Measurements from ENCODE around the gene HMX2. TPM values are rescaled to one million over a fixed set of nuclear protein-coding genes. Genes with fewer than 3 reads are reported as not detected.

HMX2 gene
- total RNA-seq, 2 donors from 2014 or later: not detected

- DNase-seq (ENCODE audit: low spot score): no peak
- Mint-ChIP-seq H3K36me3 (peaks cover 15% of the 10 kb centered on the region), H3K9me3 (no peaks in the 10 kb centered on the region), H3K4me1 (ENCODE audit: low read depth in 2 of 2) (peaks cover 31 to 33% of the 10 kb centered on the region in 2 donors), H3K27ac (no peak overlapping the region), H3K27me3 (peaks cover 22 to 26% of the 10 kb centered on the region in 2 donors), H3K4me3 (no peak overlapping the region)
- ATAC-seq: no peak
Observed at GRCh38 chr10:123150986-123151736, 3.2 kb downstream of the HMX2 start.

- Mint-ChIP-seq H3K27ac (no peak overlapping the region), H3K4me1 (ENCODE audit: low read depth in 2 of 2) (peaks cover 33 to 36% of the 10 kb centered on the region in 2 donors), H3K4me3 (no peak overlapping the region), H3K36me3 (peaks cover 21% of the 10 kb centered on the region), H3K9me3 (no peaks in the 10 kb centered on the region), H3K27me3 (peaks cover 20 to 24% of the 10 kb centered on the region in 2 donors)
- ATAC-seq (no peak), DNase-seq (ENCODE audit: low spot score) (no peak)
Observed at GRCh38 chr10:123151737-123152135, 3.8 kb downstream of the HMX2 start.

DNA sequence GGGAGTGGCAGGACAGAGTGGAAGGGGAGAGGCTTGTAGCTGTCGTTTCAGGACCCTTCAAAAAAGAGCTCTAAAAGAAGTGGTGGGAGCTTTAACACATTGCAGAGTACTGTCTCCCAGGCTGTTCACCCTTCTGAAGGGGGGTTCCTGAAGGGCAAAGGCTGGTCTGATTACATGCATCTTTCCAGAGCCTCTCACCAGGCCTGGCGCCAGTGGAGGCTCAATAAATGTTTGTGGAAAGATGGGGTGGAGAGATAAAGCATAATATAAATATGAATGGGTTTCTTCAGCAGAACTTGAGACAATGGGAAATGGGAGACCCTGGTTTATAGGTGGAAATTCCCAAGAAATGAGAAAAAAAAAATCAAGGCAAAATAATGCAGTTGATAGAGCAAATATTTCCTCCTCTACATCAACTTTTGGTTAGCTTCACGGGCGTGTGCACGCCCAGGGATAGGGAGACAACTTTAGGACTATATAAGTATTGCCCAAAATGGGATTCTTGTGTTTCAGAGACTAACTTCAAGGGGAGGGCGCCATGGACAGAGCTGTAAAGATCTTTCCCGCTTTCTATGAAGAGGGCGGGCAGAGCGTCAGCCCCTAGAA, 5.7 kb downstream of the HMX2 start:
- no peaks in the 10 kb centered on the region for H3K9me3 Mint-ChIP-seq
- peak overlapping the region; percentile 97 for H3K4me3 Mint-ChIP-seq
- H3K27ac Mint-ChIP-seq: peak overlapping the region; percentile 98
- H3K4me1 Mint-ChIP-seq (ENCODE audit: low read depth in 2 of 2): peaks cover 44 to 49% of the 10 kb centered on the region in 2 donors
- no peak for ATAC-seq
- peaks cover 13 to 16% of the 10 kb centered on the region in 2 donors for H3K27me3 Mint-ChIP-seq
- H3K36me3 Mint-ChIP-seq: peaks cover 39% of the 10 kb centered on the region
- DNase-seq (ENCODE audit: low spot score): no peak

GRCh38 chr10:123154092-123154710, 6.3 kb downstream of the HMX2 start, which contains the start of gene BUB3:
Gene BUB3, plus strand, starts transcription at chr10:123154402. Its CDS starts 516 bp downstream, at chr10:123154918.
- peak within 1 kb of the TSS; percentile 97 for H3K4me3 Mint-ChIP-seq

GRCh38 chr10:123154711-123155505, 7.0 kb downstream of the HMX2 start:
- H3K36me3 Mint-ChIP-seq: peaks cover 36% of the 10 kb centered on the region
- peaks cover 39 to 52% of the 10 kb centered on the region in 2 donors for H3K4me1 Mint-ChIP-seq (ENCODE audit: low read depth in 2 of 2)
- peak overlapping the region; percentile 98 for H3K27ac Mint-ChIP-seq
- peaks cover 7 to 8% of the 10 kb centered on the region in 2 donors for H3K27me3 Mint-ChIP-seq
- peak; percentile 71 to 78 for ATAC-seq
- DNase-seq (ENCODE audit: low spot score): peak; percentile 87
- H3K9me3 Mint-ChIP-seq: no peaks in the 10 kb centered on the region
- H3K4me3 Mint-ChIP-seq: peak overlapping the region; percentile 97

More at GRCh38 chr10:123154092-123154710, 6.3 kb downstream of the HMX2 start, which contains the start of gene BUB3:
- Mint-ChIP-seq H3K36me3 (peaks cover 36% of the 10 kb centered on the region), H3K4me1 (ENCODE audit: low read depth in 2 of 2) (peaks cover 40 to 49% of the 10 kb centered on the region in 2 donors), H3K27ac (peak within 1 kb of the TSS; percentile 98), H3K27me3 (peaks cover 8 to 9% of the 10 kb centered on the region in 2 donors), H3K9me3 (no peaks in the 10 kb centered on the region)
- peak; percentile 98 for DNase-seq (ENCODE audit: low spot score)
- peak; percentile 97 for ATAC-seq

DNA sequence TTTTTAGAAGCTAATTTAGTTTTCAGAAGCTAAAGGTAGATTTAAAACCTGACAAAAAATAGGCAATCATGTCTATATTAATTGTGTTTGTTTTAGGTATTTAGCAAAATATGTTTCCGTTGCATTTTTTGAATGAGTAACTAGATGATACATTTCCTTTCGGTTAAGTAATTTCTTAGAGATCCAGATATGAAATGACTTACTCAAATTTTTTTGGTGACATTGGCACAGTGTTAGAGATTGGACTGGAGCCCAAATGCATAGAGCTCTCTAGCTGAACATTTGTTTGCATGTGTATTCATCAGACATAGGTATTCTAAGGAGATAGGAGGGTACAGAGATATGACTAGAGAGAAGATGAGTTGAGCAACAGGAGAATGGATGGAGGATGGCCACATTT, 8.1 kb downstream of the HMX2 start:
- Mint-ChIP-seq H3K9me3 (no peaks in the 10 kb centered on the region), H3K4me3 (peak overlapping the region; percentile 97), H3K4me1 (ENCODE audit: low read depth in 2 of 2) (peaks cover 47 to 63% of the 10 kb centered on the region in 2 donors), H3K27me3 (peaks cover 7 to 8% of the 10 kb centered on the region in 2 donors), H3K27ac (peak overlapping the region; percentile 17 to 98), H3K36me3 (peaks cover 36% of the 10 kb centered on the region)
- DNase-seq (ENCODE audit: low spot score) (no peak), ATAC-seq (no peak)

DNA sequence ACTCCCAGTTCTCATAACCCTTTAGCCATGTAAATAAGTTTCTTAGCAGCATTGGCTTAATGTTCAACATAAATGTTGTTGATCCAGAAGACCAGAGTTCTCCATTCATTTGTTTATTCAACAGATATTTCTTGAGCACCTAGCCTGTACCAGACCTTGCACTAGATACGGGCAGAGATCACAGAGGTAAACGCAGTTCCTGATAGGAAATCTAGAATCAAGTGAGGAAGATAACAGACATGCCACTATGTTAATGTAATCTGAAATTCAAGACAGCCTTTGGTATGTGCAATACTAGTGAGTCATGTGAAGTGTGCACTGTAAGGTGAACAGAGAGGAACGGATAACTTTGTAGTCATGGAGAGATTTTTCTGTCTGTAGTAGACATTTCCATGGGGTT, 9.3 kb downstream of the HMX2 start:
- H3K4me1 Mint-ChIP-seq (ENCODE audit: low read depth in 2 of 2): peaks cover 47 to 68% of the 10 kb centered on the region in 2 donors
- ATAC-seq (no peak), DNase-seq (ENCODE audit: low spot score) (no peak)
- H3K27me3 Mint-ChIP-seq: peaks cover 5 to 6% of the 10 kb centered on the region in 2 donors
- peak overlapping the region in 1 of 2 donors; percentile 98 for H3K27ac Mint-ChIP-seq
- peak overlapping the region; percentile 97 for H3K4me3 Mint-ChIP-seq
- H3K36me3 Mint-ChIP-seq: peaks cover 43% of the 10 kb centered on the region
- H3K9me3 Mint-ChIP-seq: no peaks in the 10 kb centered on the region

- Mint-ChIP-seq H3K9me3 (no peaks in the 10 kb centered on the region), H3K27me3 (no peaks in the 10 kb centered on the region), H3K4me1 (ENCODE audit: low read depth in 2 of 2) (peaks cover 51 to 63% of the 10 kb centered on the region in 2 donors), H3K36me3 (peaks cover 47% of the 10 kb centered on the region), H3K4me3 (peak overlapping the region; percentile 97), H3K27ac (peak overlapping the region; percentile 79 to 83)
- ATAC-seq (no peak), DNase-seq (ENCODE audit: low spot score) (no peak)
Observed at GRCh38 chr10:123158682-123159081, 10.7 kb downstream of the HMX2 start.

DNA sequence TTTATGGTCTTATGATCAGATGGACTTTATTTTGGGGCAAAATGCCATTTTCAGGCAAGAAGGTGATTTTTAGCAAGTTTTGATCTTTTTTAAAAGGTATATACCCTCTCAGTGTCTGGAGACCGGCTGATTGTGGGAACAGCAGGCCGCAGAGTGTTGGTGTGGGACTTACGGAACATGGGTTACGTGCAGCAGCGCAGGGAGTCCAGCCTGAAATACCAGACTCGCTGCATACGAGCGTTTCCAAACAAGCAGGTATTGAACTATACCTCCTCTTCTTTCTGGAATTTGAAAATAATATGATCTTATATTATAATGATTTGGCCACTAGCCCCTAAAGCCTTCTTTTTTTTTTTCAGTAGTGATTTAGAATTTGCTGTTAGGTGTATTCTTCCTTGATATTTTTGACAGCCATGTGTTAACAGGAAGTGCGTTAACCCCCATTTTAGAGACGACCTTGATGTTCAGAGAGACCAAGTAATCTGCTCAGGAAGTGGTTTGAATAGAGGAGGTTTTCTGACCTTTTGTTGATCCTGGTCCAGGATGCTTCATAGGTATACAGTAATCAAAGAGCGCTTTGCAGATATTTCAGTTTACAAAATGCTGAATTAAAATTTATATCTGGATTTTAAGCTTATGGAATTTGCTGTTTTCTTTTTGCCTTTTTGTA, 12.5 kb downstream of the HMX2 start:
- peak overlapping the region; percentile 36 for H3K4me3 Mint-ChIP-seq
- no peaks in the 10 kb centered on the region for H3K9me3 Mint-ChIP-seq

DNA sequence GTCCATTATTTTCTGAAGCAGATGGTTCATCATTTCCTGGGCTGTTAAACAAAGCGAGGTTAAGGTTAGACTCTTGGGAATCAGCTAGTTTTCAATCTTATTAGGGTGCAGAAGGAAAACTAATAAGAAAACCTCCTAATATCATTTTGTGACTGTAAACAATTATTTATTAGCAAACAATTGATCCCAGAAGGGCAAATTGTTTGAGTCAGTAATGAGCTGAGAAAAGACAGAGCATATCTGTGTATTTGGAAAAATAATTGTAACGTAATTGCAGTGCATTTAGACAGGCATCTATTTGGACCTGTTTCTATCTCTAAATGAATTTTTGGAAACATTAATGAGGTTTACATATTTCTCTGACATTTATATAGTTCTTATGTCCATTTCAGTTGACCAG, 16.4 kb downstream of the HMX2 start:
- H3K36me3 Mint-ChIP-seq: peaks cover 27% of the 10 kb centered on the region
- peaks cover 19 to 24% of the 10 kb centered on the region in 2 donors for H3K4me1 Mint-ChIP-seq (ENCODE audit: low read depth in 2 of 2)
- no peaks in the 10 kb centered on the region for H3K27me3 Mint-ChIP-seq
- ATAC-seq (no peak), DNase-seq (ENCODE audit: low spot score) (no peak)
- H3K4me3 Mint-ChIP-seq: no peak overlapping the region
- H3K27ac Mint-ChIP-seq: no peak overlapping the region
- no peaks in the 10 kb centered on the region for H3K9me3 Mint-ChIP-seq

More for the DNA sequence above, 12.5 kb downstream of the HMX2 start:
- peak overlapping the region; percentile 79 to 83 for H3K27ac Mint-ChIP-seq
- peaks cover 43 to 53% of the 10 kb centered on the region in 2 donors for H3K4me1 Mint-ChIP-seq (ENCODE audit: low read depth in 2 of 2)
- no peaks in the 10 kb centered on the region for H3K27me3 Mint-ChIP-seq
- no peak for DNase-seq (ENCODE audit: low spot score)
- peaks cover 47% of the 10 kb centered on the region for H3K36me3 Mint-ChIP-seq
- ATAC-seq: peak in 1 of 2 donors; percentile 78

DNA sequence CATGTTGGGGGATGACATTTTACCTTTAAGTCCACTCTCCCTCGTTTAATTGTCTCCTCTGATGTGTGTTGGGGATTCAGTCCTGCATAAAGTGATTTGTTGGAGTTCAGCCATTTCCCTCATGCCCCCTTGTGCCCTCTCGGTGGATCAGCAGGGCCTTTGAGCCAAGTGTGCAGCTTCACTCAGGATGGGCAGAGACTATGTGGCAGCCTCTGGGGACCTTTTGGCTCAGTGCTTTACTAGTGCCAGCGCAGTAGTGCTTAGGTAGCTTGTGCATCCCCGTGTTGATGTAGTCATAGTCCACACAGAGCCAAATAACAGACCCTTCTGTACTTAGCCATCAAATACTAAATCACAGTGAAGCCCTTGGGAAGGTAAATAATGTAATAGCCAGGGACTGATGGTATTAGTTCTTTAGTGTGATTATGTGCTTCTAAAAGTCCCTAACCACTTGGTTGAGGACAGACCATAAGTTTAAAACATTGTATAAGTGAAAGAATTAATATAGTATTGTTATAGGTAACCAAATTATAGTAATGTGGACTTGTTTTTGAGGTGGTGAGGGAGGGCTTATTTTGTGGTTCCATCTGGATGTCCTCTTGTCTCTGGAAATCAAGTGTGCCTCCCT, 17.6 kb downstream of the HMX2 start:
- Mint-ChIP-seq H3K27ac (no peak overlapping the region), H3K36me3 (peaks cover 27% of the 10 kb centered on the region), H3K27me3 (no peaks in the 10 kb centered on the region), H3K4me1 (ENCODE audit: low read depth in 2 of 2) (peaks cover 10 to 20% of the 10 kb centered on the region in 2 donors), H3K9me3 (no peaks in the 10 kb centered on the region), H3K4me3 (no peak overlapping the region)
- no peak for DNase-seq (ENCODE audit: low spot score)
- ATAC-seq: no peak

GRCh38 chr10:123166618-123167017, 18.7 kb downstream of the HMX2 start:
- DNase-seq (ENCODE audit: low spot score): no peak
- no peak overlapping the region for H3K27ac Mint-ChIP-seq

More at GRCh38 chr10:123166618-123167017, 18.7 kb downstream of the HMX2 start:
- H3K36me3 Mint-ChIP-seq: peaks cover 24% of the 10 kb centered on the region
- no peak for ATAC-seq
- H3K4me3 Mint-ChIP-seq: no peak overlapping the region
- no peaks in the 10 kb centered on the region for H3K27me3 Mint-ChIP-seq
- H3K9me3 Mint-ChIP-seq: no peaks in the 10 kb centered on the region
- H3K4me1 Mint-ChIP-seq (ENCODE audit: low read depth in 2 of 2): peaks cover 1 to 15% of the 10 kb centered on the region in 2 donors

All from natural killer cell treated with Interleukin-12 subunit alpha and Interleukin-12 subunit beta and Interleukin-15 and Interleukin-18, amount 100 ng/mL, for 72 hours (primary cell).